IMR-90 (cell line): ENCODE measurements around the gene PRRC2B. TPM values are rescaled to one million over a fixed set of nuclear protein-coding genes. Genes with fewer than 3 reads are reported as not detected.

Experiments
- ATAC-seq: fragments of 200-7000 bp; cut with Tn5 transposase; 2 replicates; pipeline ENCODE4 v1.9.1; 2020; ENCODE audit warnings: low read depth, mild to moderate bottlenecking, moderate library complexity
- BruUV-seq: library from RNA; stranded (reverse); fragments of 400-500 nt; replicated peaks from 2 replicates; lab custom pipeline; 2021; lab: Mats Ljungman, UMichigan
- CTCF ChIA-PET: fragments of 300-600 bp; formaldehyde crosslinking; extraction: SDS; loops from one replicate; lab custom pipeline; 2021; ENCODE audit warnings: antibody characterized with exemption; lab: Yijun Ruan, JAX
- POLR2A ChIA-PET: fragments of 300-600 bp; sonication (Branson Sonifier 250); formaldehyde crosslinking; loops from one replicate; lab custom pipeline; 2022; ENCODE audit warnings: antibody characterized with exemption; ENCODE audit not compliant: unreplicated experiment; lab: Charles Lee
- DNase-seq: peaks from one replicate; pipeline ENCODE4 v3.0.0; 2013
- H2AFZ ChIP-seq: replicated peaks from 2 replicates; pipeline ENCODE3; 2013; ENCODE audit warnings: low read length, mild to moderate bottlenecking; ENCODE audit not compliant: poor library complexity
- H2AK5ac ChIP-seq: 2 replicates; pipeline ENCODE4 v1.6.1; 2013; ENCODE audit warnings: low read depth, low read length, inconsistent platforms
- H2AK9ac ChIP-seq: replicated peaks from 2 replicates; pipeline ENCODE3; 2013; ENCODE audit warnings: mild to moderate bottlenecking, low read depth, low read length, moderate library complexity; ENCODE audit not compliant: poor library complexity
- H2BK120ac ChIP-seq: 2 replicates; pipeline ENCODE4 v1.6.1; 2013; ENCODE audit warnings: low read depth, low read length, inconsistent platforms
- H2BK15ac ChIP-seq: 3 replicates; pipeline ENCODE4 v1.6.1; 2013; ENCODE audit warnings: low read depth, low read length, inconsistent platforms
- H2BK20ac ChIP-seq: 2 replicates; pipeline ENCODE4 v1.6.1; 2013; ENCODE audit warnings: low read depth, mild to moderate bottlenecking, inconsistent platforms, low read length, moderate library complexity
- H2BK5ac ChIP-seq: 2 replicates; pipeline ENCODE4 v1.6.1; 2013; ENCODE audit warnings: mild to moderate bottlenecking, low read depth, low read length, inconsistent platforms; ENCODE audit not compliant: poor library complexity, severe bottlenecking
- H3K14ac ChIP-seq: replicated peaks from 2 replicates; pipeline ENCODE4 v1.6.1; 2013; ENCODE audit warnings: low read depth, low read length, inconsistent platforms
- H3K18ac ChIP-seq: 2 replicates; pipeline ENCODE4 v1.6.1; 2013; ENCODE audit warnings: low read depth, low read length, control low read depth
- H3K23ac ChIP-seq: 2 replicates; pipeline ENCODE4 v1.6.1; 2013; ENCODE audit warnings: low read depth, low read length, inconsistent platforms
- H3K27ac ChIP-seq: 2 replicates; pipeline ENCODE4 v1.5.1; 2013; ENCODE audit warnings: mild to moderate bottlenecking, control low read depth, low read length; ENCODE audit not compliant: insufficient read depth
- H3K27me3 ChIP-seq: 2 replicates; pipeline ENCODE4 v1.6.1; 2013; ENCODE audit warnings: low read length; ENCODE audit not compliant: control insufficient read depth, insufficient read depth
- H3K36me3 ChIP-seq: 2 replicates; pipeline ENCODE4 v1.6.1; 2013; ENCODE audit warnings: low read length, mixed read lengths; ENCODE audit not compliant: control insufficient read depth, insufficient read depth
- H3K4ac ChIP-seq: 2 replicates; pipeline ENCODE4 v1.6.1; 2013; ENCODE audit warnings: low read depth, low read length, inconsistent platforms
- H3K4me1 ChIP-seq: 2 replicates; pipeline ENCODE4 v1.6.1; 2013; ENCODE audit warnings: low read length, mixed read lengths; ENCODE audit not compliant: control insufficient read depth, insufficient read depth
- H3K4me2 ChIP-seq: 2 replicates; pipeline ENCODE4 v1.6.1; 2013; ENCODE audit warnings: low read depth, mild to moderate bottlenecking, control low read depth, low read length, moderate library complexity
- H3K4me3 ChIP-seq: 2 replicates; pipeline ENCODE4 v1.5.1; 2013; ENCODE audit warnings: low read depth, mild to moderate bottlenecking, control low read depth, low read length, moderate library complexity; ENCODE audit not compliant: insufficient read depth
- H3K56ac ChIP-seq: 2 replicates; pipeline ENCODE4 v1.6.1; 2013; ENCODE audit warnings: low read length, inconsistent platforms; ENCODE audit not compliant: insufficient read depth; ENCODE audit errors: extremely low read depth
- H3K79me1 ChIP-seq, 2 experiments: 2 replicates each; pipeline ENCODE4 v1.6.1; 2013; ENCODE audit warnings: low read length in 2 of 2, inconsistent platforms in 1 of 2, low read depth in 1 of 2
- H3K9ac ChIP-seq: 2 replicates; pipeline ENCODE4 v1.6.1; 2013; ENCODE audit warnings: low read depth, low read length, control low read depth
- H3K9me1 ChIP-seq: 2 replicates; pipeline ENCODE4 v1.6.1; 2013; ENCODE audit warnings: low read length, inconsistent platforms; ENCODE audit not compliant: insufficient read depth
- H3K9me3 ChIP-seq: 2 replicates; pipeline ENCODE4 v1.6.1; 2013; ENCODE audit warnings: low read length; ENCODE audit not compliant: control insufficient read depth, insufficient read depth
- H4K20me1 ChIP-seq: 2 replicates; pipeline ENCODE4 v1.6.1; 2013; ENCODE audit warnings: low read length, inconsistent platforms; ENCODE audit not compliant: insufficient read depth
- H4K5ac ChIP-seq: 2 replicates; pipeline ENCODE4 v1.6.1; 2013; ENCODE audit warnings: mild to moderate bottlenecking, low read depth, low read length, control low read depth
- H4K8ac ChIP-seq, 2 experiments: 2 replicates each; pipeline ENCODE4 v1.6.1; 2013; ENCODE audit warnings: low read depth in 2 of 2, low read length in 2 of 2, control low read depth in 1 of 2, inconsistent platforms in 1 of 2
- H4K91ac ChIP-seq: 2 replicates; pipeline ENCODE4 v1.6.1; 2013; ENCODE audit warnings: low read depth, low read length, inconsistent platforms; ENCODE audit not compliant: insufficient read depth
- BHLHE40 ChIP-seq: fragments of 150-350 bp; IDR thresholded peaks from 2 replicates; pipeline ENCODE4 v1.6.1; 2016; ENCODE audit warnings: mild to moderate bottlenecking, low read depth, low read length
- CEBPB ChIP-seq: IDR thresholded peaks from 2 replicates; pipeline ENCODE4 v1.6.1; 2012; ENCODE audit warnings: low read depth, low read length, improper control_type of control experiment
- CHD1 ChIP-seq: IDR thresholded peaks from 2 replicates; pipeline ENCODE4 v1.6.1; 2012; ENCODE audit warnings: low read depth, low read length, improper control_type of control experiment
- CTCF ChIP-seq: conservative IDR thresholded peaks from 2 replicates; pipeline ENCODE4 v1.5.1; 2012; ENCODE audit warnings: mild to moderate bottlenecking, low read depth, low read length, improper control_type of control experiment
- ELK1 ChIP-seq: fragments of 150-350 bp; IDR thresholded peaks from 2 replicates; pipeline ENCODE4 v1.6.1; 2016; ENCODE audit warnings: low read depth, mild to moderate bottlenecking, low read length, moderate library complexity, borderline replicate concordance
- FOS ChIP-seq: fragments of 150-350 bp; IDR thresholded peaks from 2 replicates; pipeline ENCODE4 v1.6.1; 2016; ENCODE audit warnings: low read depth, low read length
- MAFK ChIP-seq: IDR thresholded peaks from 2 replicates; pipeline ENCODE4 v1.6.1; 2012; ENCODE audit warnings: low read depth, low read length, improper control_type of control experiment
- MAZ ChIP-seq: IDR thresholded peaks from 2 replicates; pipeline ENCODE4 v1.6.1; 2012; ENCODE audit warnings: low read depth, mild to moderate bottlenecking, low read length, improper control_type of control experiment, moderate library complexity, borderline replicate concordance
- MXI1 ChIP-seq: IDR thresholded peaks from 2 replicates; pipeline ENCODE4 v1.6.1; 2012; ENCODE audit warnings: low read depth, mild to moderate bottlenecking, low read length, moderate library complexity, borderline replicate concordance
- NFE2L2 ChIP-seq: fragments of 150-350 bp; IDR thresholded peaks from 2 replicates; pipeline ENCODE4 v1.6.1; 2016; ENCODE audit warnings: low read depth, mild to moderate bottlenecking, low read length
- POLR2A ChIP-seq: IDR thresholded peaks from 2 replicates; pipeline ENCODE4 v1.6.1; 2012; ENCODE audit warnings: mild to moderate bottlenecking, low read depth, low read length
- RAD21 ChIP-seq: IDR thresholded peaks from 2 replicates; pipeline ENCODE4 v1.6.1; 2012; ENCODE audit warnings: low read length, improper control_type of control experiment
- RCOR1 ChIP-seq: IDR thresholded peaks from 2 replicates; pipeline ENCODE4 v1.6.1; 2012; ENCODE audit warnings: mild to moderate bottlenecking, low read length, improper control_type of control experiment; ENCODE audit not compliant: insufficient replicate concordance
- RFX5 ChIP-seq: IDR thresholded peaks from 2 replicates; pipeline ENCODE4 v1.8.0; 2012; ENCODE audit warnings: low read depth, mild to moderate bottlenecking, low read length, moderate library complexity
- SMC3 ChIP-seq: fragments of 150-350 bp; IDR thresholded peaks from 2 replicates; pipeline ENCODE4 v1.6.1; 2016; ENCODE audit warnings: low read depth, mild to moderate bottlenecking, antibody characterized with exemption, low read length, moderate library complexity
- USF2 ChIP-seq: fragments of 150-350 bp; IDR thresholded peaks from 2 replicates; pipeline ENCODE4 v1.6.1; 2017; ENCODE audit warnings: mild to moderate bottlenecking, antibody characterized with exemption, low read length, low read depth
- WGBS, 2 experiments: methylation state at CpG; one replicate each; pipeline versions ENCODE4 v1.1.5 to v1.1.7; 2013; ENCODE audit warnings: missing lambda C conversion rate in 2 of 2; ENCODE audit not compliant: insufficient read length in 1 of 2; ENCODE audit errors: extremely low coverage in 2 of 2; 5-methylcytosine and 5-hydroxymethylcytosine counted together
- dilution Hi-C: fragments of 300-500 bp; cut with HindIII; formaldehyde crosslinking; loops from one replicate; pipeline ENCODE4 v1.14.3; 2018; ENCODE audit warnings: low sequenced_read_pairs; ENCODE audit not compliant: unreplicated experiment
- in situ Hi-C: fragments of 300-500 bp; cut with MboI; formaldehyde crosslinking; loops from 3 replicates; pipeline ENCODE4 v1.14.3; 2019; ENCODE audit warnings: low sequenced_read_pairs, inconsistent platforms, mixed read lengths
- intact Hi-C: fragments of 100-400 bp; cut with micrococcal nuclease; formaldehyde crosslinking; loops from 2 replicates; pipeline ENCODE4 v1.10.0; 2022
- polyA plus RNA-seq, 3 experiments: library from polyadenylated mRNA; depleted of rRNA; stranded (reverse); fragments of >200 nt; gene quantifications; 2 replicates each; pipeline ENCODE4 v1.2.3, GENCODE V29; 2012; ENCODE audit warnings: low replicate concordance in 1 of 3
- total RNA-seq: library from RNA; depleted of rRNA; stranded (reverse); fragments of >200 nt; gene quantifications from 2 replicates; pipeline ENCODE4 v1.2.3, GENCODE V29; 2012

PRRC2B gene
- total and polyA plus RNA-seq, 2 of the 4 experiments (the other 2 are of a cell fraction): 19.4 to 39.1 TPM

- no peak overlapping the region for H2BK20ac ChIP-seq
- no peaks in the 10 kb centered on the region for H3K27me3 ChIP-seq
- ATAC-seq (no peak), DNase-seq (no peak)
- H3K4ac ChIP-seq: no peak overlapping the region
- no peak overlapping the region for H4K5ac ChIP-seq
- H3K23ac ChIP-seq: no peak overlapping the region
- ChIA-PET POLR2A (no interaction called here), CTCF (no interaction called here)
- 94% methylated on average over 9 of the region's 15 CpGs; no CpG with 5 or more reads in 1 of the 2 experiments for WGBS, 2 experiments
- no peak overlapping the region for H3K27ac ChIP-seq
- H4K91ac ChIP-seq: no peak overlapping the region
- no peak overlapping the region for H3K4me2 ChIP-seq
- BruUV-seq: no TSS peak
- H2BK120ac ChIP-seq: no peak overlapping the region
- no peaks in the 10 kb centered on the region for H4K20me1 ChIP-seq
- H3K9me3 ChIP-seq: no peaks in the 10 kb centered on the region
- H3K14ac ChIP-seq: no peak overlapping the region
- H3K9ac ChIP-seq: no peak overlapping the region
- no peak overlapping the region for H3K4me3 ChIP-seq
- TF ChIP-seq CTCF (no peak), RFX5 (no peak), RAD21 (no peak), ELK1 (no peak), CEBPB (no peak), BHLHE40 (no peak), MAFK (no peak), NFE2L2 (no peak), SMC3 (no peak), USF2 (no peak), POLR2A (no peak), FOS (no peak), RCOR1 (no peak), MAZ (no peak), CHD1 (no peak), MXI1 (no peak)
- no peak overlapping the region for H4K8ac ChIP-seq
- no peak overlapping the region for H2AK5ac ChIP-seq
- H3K56ac ChIP-seq: no peak overlapping the region
- H3K36me3 ChIP-seq: peaks cover 81% of the 10 kb centered on the region
- no peaks in the 10 kb centered on the region for H3K79me1 ChIP-seq
- dilution Hi-C loops (no loop called here), intact Hi-C loops (no loop called here), in situ Hi-C loops (no loop called here)
- H2AK9ac ChIP-seq: no peak overlapping the region
- H2BK5ac ChIP-seq: no peak overlapping the region
- H2AFZ ChIP-seq: no peak overlapping the region
- H2BK15ac ChIP-seq: no peak overlapping the region
- H3K4me1 ChIP-seq: no peaks in the 10 kb centered on the region
- H3K9me1 ChIP-seq: no peaks in the 10 kb centered on the region
- H3K18ac ChIP-seq: no peak overlapping the region
Observed at GRCh38 chr9:131516100-131516499, 122.2 kb downstream of the PRRC2B start.
